ENCODE measurements around the gene SIN3A. TPM values are rescaled to one million over a fixed set of nuclear protein-coding genes. Genes with fewer than 3 reads are reported as not detected.
A peak's percentile ranks its signal among the peaks of the same experiment; 100 is the strongest.

Gene SIN3A
- total RNA-seq, 1 donor from 2014 or later, result 69.0 TPM

DNA sequence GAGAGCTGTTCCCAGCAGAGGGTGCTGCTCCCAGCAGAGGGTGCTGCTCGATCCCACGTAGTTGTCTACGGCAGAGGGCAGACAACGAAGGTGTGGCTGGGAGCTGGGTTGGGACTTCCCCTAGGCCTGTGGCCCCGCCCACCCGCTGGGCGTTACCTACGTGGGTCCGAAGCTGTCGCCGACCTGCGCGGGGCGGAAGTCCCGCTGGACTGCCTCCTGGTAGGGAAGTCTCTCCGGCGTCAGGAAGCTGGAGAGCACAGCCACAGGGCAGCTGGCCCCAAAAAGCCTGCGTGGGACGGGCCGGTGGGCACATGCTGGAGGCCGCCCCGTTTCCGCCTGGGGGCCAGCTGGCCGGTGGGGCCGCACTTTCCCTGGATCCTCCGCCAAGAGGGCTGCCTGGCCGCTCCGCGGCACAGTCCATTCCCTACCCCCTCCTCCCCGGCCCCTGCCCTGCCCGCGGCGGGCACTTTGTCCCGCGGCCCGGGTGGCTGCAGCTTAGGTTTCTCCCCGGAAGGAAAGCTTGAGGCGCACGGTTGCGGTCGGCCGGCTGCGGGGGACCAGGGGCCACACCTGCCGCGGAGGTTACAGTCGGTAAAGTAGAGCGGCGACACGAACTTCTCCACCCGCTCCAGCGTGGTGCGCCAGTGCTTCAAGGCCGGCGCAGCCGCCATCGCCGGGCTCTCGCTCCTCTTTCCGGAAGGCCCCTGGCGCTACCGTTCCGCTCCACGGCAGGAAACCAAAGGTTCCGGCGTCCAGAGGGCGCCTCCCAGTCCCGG is 83.4 kb downstream of the SIN3A start, which contains the start of gene MAN2C1:
Gene MAN2C1, minus strand, starts transcription at position 695 of the 776 bp plus-strand sequence. Its CDS starts 24 bp downstream, at position 671.
- peak; percentile 97 for DNase-seq (ENCODE audit: low spot score)
- Mint-ChIP-seq H3K27me3 (ENCODE audit: insufficient read depth, low read depth) (no peaks in the 10 kb centered on the region), H3K4me3 (peak within 1 kb of the TSS; percentile 89), H3K4me1 (peaks cover 15% of the 10 kb centered on the region), H3K36me3 (peaks cover 6% of the 10 kb centered on the region), H3K9me3 (no peaks in the 10 kb centered on the region), H3K27ac (peak within 1 kb of the TSS; percentile 83)
- Histone ChIP-seq H3K4me2 (peak within 1 kb of the TSS; percentile 87), H3K9me3 (ENCODE audit: low read depth) (no peaks in the 10 kb centered on the region), H3K36me3 (peaks cover 15% of the 10 kb centered on the region), H3K9ac (peak within 1 kb of the TSS; percentile 52), H3F3A (ENCODE audit: low read depth) (peaks cover 34% of the 10 kb centered on the region), H3K4me1 (peaks cover 9% of the 10 kb centered on the region), H3K27me3 (no peaks in the 10 kb centered on the region), H3K27ac (peak within 1 kb of the TSS; percentile 66), H4K20me1 (ENCODE audit: low read depth) (peaks cover 22% of the 10 kb centered on the region), H3K79me2 (ENCODE audit: low read depth) (peaks cover 14% of the 10 kb centered on the region), H2AFZ (replicated peaks) (peak within 1 kb of the TSS; percentile 66), H3K4me3 (peak within 1 kb of the TSS; percentile 63)
- TF ChIP-seq EZH2phosphoT487 (IDR thresholded peaks at IDR 0.05), result no peak
- TF ChIP-seq, protein P1, sequence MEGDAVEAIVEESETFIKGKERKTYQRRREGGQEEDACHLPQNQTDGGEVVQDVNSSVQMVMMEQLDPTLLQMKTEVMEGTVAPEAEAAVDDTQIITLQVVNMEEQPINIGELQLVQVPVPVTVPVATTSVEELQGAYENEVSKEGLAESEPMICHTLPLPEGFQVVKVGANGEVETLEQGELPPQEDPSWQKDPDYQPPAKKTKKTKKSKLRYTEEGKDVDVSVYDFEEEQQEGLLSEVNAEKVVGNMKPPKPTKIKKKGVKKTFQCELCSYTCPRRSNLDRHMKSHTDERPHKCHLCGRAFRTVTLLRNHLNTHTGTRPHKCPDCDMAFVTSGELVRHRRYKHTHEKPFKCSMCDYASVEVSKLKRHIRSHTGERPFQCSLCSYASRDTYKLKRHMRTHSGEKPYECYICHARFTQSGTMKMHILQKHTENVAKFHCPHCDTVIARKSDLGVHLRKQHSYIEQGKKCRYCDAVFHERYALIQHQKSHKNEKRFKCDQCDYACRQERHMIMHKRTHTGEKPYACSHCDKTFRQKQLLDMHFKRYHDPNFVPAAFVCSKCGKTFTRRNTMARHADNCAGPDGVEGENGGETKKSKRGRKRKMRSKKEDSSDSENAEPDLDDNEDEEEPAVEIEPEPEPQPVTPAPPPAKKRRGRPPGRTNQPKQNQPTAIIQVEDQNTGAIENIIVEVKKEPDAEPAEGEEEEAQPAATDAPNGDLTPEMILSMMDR (IDR thresholded peaks at IDR 0.05), result peak; percentile 69

DNA sequence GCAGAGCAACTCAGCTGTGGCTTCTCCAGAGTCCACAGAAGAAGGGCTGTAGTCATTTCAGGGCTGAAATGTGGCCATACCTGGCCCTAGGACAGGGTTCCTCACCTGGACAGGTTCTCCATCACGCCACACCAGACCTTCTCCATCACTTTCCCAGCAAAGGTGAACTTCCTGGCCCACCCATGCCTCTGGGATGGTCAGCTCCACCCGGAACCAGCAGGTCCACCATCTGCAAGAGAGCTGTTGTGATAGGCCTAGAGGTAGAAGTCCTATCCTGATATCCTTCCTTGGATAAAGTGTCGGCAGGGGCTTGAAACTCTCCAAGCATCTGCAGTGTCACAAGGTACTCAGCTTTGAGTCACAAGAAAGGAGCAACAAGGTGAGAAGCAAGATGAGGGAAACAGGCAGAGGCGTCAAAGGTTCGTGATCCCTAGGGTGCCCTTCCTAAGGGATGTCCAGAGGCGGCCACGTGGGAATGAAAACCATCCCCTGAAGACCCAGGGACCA is 84.0 kb downstream of the SIN3A start:
- no peak overlapping the region for H3K9ac ChIP-seq
- H3K79me2 ChIP-seq (ENCODE audit: low read depth), result peaks cover 14% of the 10 kb centered on the region
- H3K27me3 ChIP-seq, result no peaks in the 10 kb centered on the region
- H3K4me3 ChIP-seq, result peak overlapping the region; percentile 63
- Mint-ChIP-seq H3K9me3 (no peaks in the 10 kb centered on the region), H3K27me3 (ENCODE audit: insufficient read depth, low read depth) (no peaks in the 10 kb centered on the region), H3K4me1 (peaks cover 15% of the 10 kb centered on the region), H3K4me3 (peak overlapping the region; percentile 89), H3K36me3 (peaks cover 5% of the 10 kb centered on the region), H3K27ac (no peak overlapping the region)
- no peak overlapping the region for H3K27ac ChIP-seq
- H3K4me2 ChIP-seq, result peak overlapping the region; percentile 87
- H3K36me3 ChIP-seq, result peaks cover 15% of the 10 kb centered on the region
- peaks cover 22% of the 10 kb centered on the region for H4K20me1 ChIP-seq (ENCODE audit: low read depth)
- H3F3A ChIP-seq (ENCODE audit: low read depth), result peaks cover 34% of the 10 kb centered on the region
- no peaks in the 10 kb centered on the region for H3K9me3 ChIP-seq (ENCODE audit: low read depth)
- no peak for DNase-seq (ENCODE audit: low spot score)
- TF ChIP-seq, protein P1 (IDR thresholded peaks at IDR 0.05), result no peak
- no peak for TF ChIP-seq EZH2phosphoT487 (IDR thresholded peaks at IDR 0.05)
- no peak overlapping the region for H2AFZ ChIP-seq (replicated peaks)
- peaks cover 9% of the 10 kb centered on the region for H3K4me1 ChIP-seq

DNA sequence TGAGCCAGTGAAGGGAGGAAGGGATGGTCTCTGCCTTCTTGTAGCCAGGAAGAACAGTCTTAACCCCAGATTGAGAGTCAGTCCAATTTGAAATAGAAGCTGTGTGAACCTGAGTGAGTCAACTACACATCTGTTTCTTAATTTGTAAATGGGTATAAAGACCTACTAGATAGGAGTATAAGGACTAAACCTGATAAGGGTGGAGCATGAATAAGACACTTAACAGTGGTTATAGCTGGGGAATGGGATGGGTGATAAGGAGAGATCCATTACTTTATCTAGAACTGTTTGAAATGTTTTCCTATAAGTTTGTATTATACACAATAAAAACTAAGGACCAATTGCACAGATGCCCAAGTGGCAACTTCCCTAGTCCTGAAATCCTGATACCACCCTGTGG is 84.5 kb downstream of the SIN3A start:
- TF ChIP-seq EZH2phosphoT487 (IDR thresholded peaks at IDR 0.05), result no peak
- TF ChIP-seq, protein P1 (IDR thresholded peaks at IDR 0.05), result no peak
- TF ChIP-seq EZH2 (IDR thresholded peaks at IDR 0.05), result no peak
- Histone ChIP-seq H3K4me3 (no peak overlapping the region), H3K9ac (no peak overlapping the region), H2AFZ (replicated peaks) (no peak overlapping the region), H3K4me1 (peaks cover 9% of the 10 kb centered on the region), H3K27ac (no peak overlapping the region), H3K36me3 (peaks cover 15% of the 10 kb centered on the region), H3F3A (ENCODE audit: low read depth) (peaks cover 34% of the 10 kb centered on the region), H3K4me2 (peak overlapping the region; percentile 87), H3K79me2 (ENCODE audit: low read depth) (peaks cover 14% of the 10 kb centered on the region), H3K9me3 (ENCODE audit: low read depth) (no peaks in the 10 kb centered on the region), H4K20me1 (ENCODE audit: low read depth) (peaks cover 22% of the 10 kb centered on the region), H3K27me3 (no peaks in the 10 kb centered on the region)
- Mint-ChIP-seq H3K4me3 (peak overlapping the region; percentile 89), H3K36me3 (peaks cover 5% of the 10 kb centered on the region), H3K27ac (no peak overlapping the region), H3K4me1 (peaks cover 15% of the 10 kb centered on the region), H3K27me3 (ENCODE audit: insufficient read depth, low read depth) (no peaks in the 10 kb centered on the region), H3K9me3 (no peaks in the 10 kb centered on the region)
- no peak for DNase-seq (ENCODE audit: low spot score)
